DMS 273 treated with DMSO at 0.1 percent for 48 hours (cell line): ENCODE data around the gene TMEM128.
"Not testable (repeated sequence)": the region's sequence is repeated elsewhere in the genome, so short reads cannot be mapped to it uniquely, and the experiment has no call there.

Experiments used
- DNase-seq: peaks from one replicate; lab custom pipeline; 2025; lab: John Stamatoyannopoulos, UW

Gene TMEM128

DNA sequence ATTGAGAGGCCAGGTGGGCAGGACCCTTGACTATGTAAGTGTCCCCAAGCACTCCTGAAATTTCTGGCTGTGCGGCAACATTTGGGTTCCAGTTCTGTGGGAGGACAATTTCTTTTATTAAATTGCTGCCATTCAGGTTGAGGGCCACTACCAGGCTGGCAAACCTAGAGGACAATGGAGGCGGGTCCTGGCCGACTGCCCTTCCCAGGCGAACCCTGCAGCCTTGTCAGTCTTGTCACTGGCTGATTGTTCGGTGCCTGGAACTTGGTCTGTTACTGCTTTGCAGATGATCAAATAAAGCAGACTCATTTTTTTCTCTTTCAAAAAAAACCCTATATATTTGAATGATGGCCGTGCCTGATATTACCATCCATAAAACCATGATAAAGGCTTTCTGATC lies 6.6 kb upstream of the TMEM128 start:
- DNase-seq, result no peak

DNA sequence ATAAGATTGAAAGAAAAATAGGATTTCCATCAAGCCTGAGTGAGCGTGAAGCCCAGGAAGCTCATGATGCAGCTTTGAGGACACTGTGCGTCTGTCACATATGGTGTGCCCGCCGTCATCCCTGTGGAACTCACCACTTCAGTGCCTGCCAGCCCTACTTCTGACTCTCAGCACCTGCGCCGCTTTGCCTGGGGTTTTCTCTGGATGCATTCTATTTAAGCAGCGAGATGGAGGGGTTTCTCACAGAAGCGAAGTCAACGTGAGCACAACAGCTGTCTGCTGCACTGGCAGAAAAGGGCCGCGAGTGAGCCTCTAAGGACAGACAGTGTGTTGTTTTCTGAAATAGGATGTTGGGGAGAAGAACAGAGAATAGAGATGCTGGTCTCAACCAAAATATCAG lies 6.2 kb upstream of the TMEM128 start:
- no peak for DNase-seq

DNA sequence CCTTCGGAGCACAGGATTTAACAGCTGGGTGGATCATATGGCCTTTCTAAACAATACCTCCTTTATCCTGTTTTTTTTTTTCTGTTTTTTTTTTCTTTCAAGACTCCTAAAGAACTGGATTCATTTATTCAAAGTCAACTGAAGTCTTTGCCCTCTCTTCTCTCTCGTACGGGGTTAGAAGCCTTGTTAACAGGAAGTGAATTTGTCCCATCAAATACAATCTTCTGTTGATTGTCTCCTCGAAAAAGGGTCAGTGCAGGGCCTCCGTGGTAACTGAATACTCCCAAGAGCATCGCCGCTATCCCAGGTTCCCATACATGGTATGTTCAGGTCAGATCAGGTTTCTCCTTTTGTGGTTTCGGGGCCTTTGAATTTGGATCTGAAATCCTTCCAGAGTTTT lies 1.8 kb upstream of the TMEM128 start:
- DNase-seq, result no peak

DNA sequence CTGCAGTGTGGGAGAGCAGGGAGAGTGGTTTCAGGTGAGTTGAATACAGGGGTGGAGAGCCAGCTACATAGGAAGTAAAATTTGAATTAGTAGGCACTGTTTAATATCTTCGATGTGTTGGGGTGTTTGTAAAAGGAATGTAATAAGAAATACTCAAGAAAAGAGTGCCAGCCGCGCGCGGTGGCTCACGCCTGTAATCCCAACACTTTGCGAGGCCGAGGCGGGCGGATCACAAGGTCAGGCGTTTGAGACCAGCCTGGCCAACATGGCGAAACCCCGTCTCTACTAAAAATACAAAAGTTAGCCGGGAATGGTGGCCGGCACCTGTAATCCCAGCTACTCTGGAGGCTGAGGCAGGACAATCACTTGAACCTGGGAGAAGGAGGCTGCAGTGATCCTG lies 1.3 kb upstream of the TMEM128 start:
- not testable (repeated sequence) for DNase-seq

DNA sequence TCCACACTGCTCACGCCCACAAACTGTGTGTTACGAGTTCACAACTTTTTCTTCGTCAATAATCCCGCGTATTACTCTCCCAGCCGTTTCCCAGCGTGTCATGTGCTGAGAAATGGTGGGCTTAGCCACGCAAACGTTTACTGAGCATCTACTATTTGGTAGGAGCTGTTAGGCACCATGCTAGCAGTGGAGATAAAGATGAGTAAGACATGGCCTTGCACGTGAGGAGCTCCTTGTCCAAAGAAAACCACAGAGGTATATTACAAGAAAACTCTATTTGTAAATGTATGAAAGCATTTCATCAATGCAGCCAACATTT lies 821 bp upstream of the TMEM128 start:
- no peak for DNase-seq

DNA sequence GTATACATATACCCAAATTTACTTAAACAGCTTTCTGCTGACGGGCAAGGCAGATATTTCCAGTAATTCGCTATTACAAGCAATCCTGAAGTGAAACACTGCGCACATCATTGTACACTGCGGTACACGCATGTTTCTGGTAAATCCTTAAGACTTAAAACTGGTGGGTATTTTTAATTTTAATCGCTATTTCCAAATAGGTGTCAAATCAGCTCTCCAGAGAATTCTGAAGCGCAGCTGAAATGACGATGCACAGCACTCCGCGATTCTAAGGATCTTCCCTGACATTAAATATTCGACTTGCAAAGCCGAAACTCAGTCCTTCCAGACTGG lies 361 bp downstream of the TMEM128 start:
- no peak for DNase-seq

DNA sequence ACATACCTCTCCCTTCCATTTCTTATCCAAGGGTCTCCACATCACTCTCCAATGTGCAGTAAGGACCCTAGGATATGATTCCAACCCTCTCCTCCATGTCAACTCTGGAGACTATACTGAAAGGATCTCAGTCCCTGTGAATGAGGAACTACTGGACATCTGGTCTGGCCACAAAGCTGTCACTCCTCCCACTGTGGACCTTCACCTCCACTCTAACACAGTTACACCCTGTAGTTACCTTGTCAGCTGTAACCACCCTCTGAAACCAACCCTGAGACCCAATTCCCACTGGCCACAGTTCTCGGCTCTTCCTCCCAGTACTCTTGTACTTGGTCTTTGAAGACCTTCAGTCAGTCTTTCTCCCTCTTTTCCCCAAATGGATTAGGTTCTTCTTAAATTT lies 2.9 kb downstream of the TMEM128 start:
- no peak for DNase-seq

DNA sequence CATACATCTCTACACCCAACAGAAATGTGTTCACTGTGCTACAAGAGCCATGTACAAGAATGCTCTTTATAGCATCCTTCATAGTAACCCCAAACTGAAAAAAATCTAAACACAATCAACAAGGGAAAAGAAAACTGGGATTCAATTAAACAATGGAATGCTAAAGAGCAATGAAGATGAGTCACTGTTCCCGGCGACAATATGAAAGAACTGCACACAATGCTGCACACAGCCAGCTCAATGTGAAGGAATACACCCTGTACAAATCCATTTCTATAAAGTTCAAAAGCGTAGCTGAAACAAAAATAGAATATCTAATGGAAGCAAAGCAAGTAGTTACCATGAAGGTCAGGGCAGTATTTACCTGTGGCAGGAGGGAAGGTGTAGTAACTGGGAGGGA lies 8.5 kb downstream of the TMEM128 start:
- DNase-seq, result not testable (repeated sequence)

DNA sequence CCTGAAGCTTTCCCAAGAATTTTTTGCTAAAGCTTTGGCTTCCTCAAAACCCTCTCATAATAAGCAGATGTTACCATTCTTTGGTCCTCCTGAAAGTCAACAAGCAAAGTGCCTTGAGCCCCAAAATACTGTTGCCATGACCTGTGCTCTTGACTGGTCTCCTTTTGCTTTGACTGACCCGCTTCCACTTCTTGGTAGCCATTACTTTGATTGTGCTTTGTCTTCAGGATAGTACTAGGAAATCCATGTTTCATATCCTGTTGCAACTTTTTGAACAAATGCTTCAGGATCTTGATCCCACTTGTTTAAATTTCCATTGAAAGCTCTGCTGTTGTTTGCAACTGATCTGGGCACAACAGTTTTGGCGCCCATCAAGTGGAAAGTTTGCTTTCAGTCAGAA lies 14.4 kb downstream of the TMEM128 start:
- no peak for DNase-seq

DNA sequence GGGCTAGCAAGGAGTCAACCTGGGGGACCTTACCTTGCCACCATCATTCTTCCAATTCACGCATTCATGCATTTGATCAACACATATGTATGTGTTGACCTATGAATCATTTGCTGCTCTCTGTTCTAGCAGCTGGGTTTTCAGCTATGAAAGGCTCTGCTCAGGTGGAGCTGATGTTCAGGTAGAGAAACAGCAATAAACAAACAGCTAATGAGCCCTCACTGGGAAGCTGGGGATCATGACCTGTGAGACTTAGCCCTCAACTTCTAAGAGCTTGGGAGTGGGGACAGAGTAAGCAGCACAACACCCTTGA lies 19.7 kb downstream of the TMEM128 start:
- no peak for DNase-seq

DNA sequence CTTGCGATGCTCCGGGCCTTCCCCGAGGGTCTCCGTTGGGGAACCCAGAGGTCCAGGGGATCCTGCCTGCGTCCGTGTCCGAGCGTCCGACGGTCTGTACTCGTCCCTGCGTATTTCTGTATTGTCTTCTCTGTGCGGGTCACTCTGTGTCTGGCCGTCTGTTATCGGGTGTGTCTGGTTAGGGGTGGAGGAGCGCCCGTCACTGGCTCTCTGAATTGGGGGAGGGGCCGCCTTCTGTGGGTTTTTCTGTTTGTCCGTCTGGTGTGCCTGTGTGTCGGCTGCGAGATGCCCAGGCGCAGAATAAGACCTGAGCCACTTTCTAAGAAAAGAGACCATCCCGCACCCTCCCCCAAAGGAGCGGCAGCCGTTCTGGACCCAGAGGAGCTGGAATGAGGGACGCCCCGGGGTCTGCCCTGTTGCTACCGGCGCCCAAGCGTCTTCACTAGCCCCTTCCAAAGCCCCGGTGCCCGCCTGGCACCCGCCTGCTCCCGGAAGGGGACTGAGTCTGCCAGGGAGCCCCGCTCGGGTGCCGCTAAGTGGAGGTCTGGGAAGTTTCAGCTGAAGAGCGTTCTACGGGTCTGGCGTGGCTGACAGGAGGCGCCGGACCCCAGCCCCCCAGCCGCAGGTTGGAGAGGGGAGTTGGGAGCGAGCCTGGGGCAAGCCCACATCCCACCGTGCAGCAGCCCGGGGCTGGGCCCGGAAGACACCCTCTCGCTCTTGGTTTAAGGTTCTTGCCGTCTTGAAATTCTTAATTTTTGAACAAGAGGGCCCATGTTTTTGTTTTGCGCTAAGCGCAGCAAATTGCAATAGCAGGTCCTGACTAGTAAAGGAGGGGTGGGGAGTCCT lies 20.3 kb downstream of the TMEM128 start:
- DNase-seq, result no peak

DNA sequence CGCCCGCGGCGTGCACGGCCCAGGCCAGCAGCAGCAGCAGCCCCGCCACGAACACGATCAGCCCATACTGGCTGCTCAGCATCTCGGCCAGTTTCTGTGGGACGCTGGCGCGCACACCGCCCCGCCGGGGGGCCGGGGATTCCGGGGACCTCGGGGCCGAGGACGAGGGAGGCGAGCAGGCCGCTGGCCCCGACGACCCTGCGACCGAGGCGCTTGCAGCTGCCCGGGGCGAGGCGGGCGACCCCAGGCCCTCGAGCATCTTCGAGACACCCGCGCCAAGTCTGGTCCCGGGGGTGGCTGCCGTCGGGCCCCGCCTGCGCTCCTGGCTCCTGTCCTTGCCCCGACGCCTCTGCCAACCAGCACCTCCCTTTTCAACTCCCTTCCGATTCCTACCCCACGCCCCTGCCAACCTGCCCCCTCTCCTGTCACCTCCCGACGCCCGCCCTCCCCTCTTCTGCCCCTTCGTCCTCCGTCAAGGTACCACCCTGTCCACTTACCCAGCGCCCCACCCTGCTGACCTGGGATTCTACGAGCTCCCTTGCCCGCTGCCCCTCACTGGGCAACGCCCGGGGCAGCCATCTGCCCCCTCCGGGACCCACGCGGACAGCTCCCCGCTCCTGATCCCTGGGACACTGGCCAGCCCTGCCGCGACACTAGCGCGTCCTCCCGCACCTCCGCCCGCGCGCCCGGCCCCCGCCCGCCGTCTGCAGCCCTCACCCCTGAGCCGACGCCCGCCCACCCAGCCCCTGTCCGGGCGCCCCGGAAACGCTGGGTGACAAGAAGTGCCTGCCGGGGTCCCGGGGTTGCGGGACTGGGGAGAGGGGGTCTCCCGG lies 21.2 kb downstream of the TMEM128 start, which contains the start of gene OTOP1:
Gene OTOP1 (minus strand): TSS at position 324 of the 833 bp plus-strand sequence. CDS start 65 bp downstream, at position 259.
- no peak for DNase-seq

DNA sequence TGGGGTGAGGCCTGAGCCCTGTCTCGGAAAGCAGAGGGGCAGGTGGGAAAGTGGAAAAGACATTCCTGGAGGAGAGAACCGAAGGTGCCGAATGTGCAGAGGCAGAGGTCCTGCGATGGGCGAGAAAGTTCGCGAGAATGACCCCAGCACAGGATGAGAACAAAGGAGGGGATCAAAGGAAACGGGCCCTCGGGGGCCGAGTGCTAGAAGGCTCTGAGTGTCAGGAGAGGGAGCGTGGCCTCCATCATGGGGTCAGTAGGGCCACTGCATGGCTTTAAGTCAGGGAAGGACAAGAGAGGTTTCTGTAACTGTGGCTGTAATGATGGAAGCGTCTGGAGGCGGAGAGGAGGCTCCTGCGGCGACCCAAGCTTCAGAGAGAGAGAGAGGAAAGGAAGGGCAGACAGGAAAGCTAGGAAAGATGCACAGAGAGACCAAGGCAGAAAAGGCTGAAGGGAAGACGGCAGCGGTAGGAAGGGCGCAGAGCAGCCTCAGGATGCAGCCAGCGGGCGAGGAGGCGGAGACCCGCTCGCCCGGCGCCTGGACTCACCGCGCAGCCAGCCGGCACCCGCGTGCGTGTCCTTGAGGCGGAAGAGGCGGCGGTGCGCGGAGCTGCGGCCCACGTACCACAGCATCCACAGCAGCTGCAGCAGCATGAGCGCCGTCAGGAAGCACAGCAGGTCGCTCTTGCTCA lies 22.0 kb downstream of the TMEM128 start:
- DNase-seq, result no peak

DNA sequence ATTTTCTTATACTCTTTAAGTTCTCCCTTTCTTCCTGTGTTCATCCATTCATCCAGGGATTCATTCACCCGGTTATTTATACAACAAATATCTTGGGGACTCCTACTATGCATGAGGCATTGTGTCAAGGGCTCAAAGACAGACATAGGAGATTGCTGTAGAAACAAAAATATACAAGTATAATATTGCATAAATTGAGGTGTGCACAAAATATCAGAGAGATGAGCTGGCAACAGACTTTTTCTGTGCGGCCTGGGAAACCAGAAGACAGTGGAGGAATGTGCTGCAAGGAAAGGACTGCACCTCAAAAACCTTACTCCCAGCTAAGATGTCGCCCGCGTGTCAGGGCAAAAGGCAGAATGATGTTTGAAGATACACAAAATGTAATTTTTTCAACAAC lies 30.9 kb downstream of the TMEM128 start:
- DNase-seq, result no peak

DNA sequence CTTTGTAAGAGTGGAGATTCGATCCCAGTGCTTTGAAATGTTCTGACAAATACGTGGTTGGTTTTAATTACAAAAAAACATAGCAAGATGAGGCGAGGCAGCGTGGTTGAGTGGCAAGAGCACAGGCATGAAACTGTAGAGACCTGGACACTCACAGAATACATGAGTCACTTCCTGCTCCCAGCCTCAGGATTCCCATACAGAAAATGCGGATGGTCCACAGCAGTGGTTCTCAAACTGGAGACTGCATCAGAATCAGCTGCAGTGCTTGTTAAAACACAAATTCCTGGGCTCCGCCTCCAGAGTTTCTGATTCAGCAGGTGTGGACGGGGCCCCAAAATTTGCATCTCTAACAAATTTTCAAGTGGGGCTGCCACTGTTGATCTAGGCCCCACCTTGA lies 31.4 kb downstream of the TMEM128 start:
- no peak for DNase-seq

DNA sequence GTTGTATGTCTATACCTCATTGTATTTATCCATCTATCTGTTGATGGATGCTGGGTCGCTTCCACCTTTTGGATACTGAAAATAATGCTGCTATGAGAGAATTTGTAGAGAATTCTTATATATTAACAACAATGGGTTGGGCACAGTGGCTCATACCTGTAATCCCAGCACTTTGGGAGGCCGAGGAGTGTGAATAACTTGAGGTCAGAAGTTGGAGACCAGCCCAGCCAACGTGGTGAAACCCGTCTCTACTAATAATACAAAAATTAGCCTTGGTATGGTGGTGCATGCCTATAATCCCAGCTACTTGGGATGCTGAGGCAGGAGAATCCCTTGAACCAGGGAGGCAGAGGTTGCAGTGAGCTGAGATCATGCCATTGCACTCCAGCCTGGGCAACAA lies 34.3 kb downstream of the TMEM128 start:
- DNase-seq, result not testable (repeated sequence)

DNA sequence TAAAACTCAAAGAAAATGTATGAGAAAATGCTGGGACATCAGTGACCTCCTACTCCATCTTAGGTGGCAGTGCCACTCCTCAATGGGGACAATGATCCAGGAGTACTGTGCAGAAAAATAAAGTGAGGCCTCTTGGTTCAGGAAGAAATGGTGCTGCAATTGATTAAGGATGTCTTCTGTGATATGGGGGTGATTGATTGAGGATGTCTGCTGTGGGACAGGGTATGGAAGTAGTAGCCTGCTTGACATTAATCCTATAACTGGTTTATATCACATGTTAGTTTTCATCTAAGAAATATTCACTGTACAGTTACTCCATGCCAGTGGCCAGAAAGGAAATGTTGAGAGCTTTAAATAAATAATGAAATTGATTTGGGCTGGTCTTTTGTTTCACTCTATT lies 41.8 kb downstream of the TMEM128 start:
- no peak for DNase-seq

DNA sequence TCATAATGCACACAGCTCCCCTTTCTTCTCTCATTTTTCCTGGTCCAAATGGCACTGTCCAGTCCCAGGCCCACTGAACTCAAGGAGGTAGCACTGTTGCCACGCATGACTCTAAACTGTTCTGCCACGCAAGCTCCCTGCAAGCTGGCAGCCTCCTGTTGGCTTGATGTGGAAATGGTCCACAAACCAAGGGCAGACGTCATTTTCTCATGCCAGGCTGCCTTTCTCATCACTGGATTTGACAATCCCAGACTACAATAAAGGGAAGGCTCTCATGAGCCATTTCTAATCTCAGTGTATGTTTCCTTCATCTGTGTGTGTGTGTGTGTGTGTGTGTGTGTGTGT lies 43.6 kb downstream of the TMEM128 start:
- no peak for DNase-seq

DNA sequence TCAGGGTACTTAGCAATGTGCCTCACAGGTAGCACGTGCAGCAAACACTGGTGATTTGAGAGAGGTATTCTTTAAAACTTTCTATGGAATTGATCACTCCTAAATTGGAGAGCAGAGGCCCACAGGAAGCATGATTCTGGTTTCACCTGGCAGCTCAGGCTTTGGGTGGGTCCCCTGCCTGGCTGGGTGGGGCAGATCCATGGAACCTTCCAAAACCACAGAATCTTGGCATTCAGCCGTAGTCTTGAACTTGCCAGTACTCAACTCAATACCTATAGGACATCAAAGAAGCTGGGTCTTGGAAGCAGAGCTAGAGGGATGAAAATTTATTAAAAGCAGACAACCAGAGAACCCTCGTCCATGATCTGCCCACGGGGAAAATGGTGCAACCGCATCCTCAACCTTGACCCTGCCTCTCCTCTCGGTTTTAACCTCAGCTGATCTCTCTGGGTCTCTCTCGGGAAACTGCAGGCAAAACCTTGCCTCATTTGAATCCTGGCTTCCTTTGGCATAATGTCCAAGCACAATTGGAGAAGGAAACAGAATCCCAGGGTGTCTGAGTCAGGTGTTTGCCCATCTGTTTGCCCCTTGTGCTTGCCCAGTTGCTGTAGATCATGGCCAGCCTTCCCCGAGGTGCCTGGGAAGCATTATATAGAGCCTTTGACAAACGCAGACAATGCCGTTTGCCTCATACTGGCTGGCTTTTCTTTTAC lies 44.2 kb downstream of the TMEM128 start:
- no peak for DNase-seq

DNA sequence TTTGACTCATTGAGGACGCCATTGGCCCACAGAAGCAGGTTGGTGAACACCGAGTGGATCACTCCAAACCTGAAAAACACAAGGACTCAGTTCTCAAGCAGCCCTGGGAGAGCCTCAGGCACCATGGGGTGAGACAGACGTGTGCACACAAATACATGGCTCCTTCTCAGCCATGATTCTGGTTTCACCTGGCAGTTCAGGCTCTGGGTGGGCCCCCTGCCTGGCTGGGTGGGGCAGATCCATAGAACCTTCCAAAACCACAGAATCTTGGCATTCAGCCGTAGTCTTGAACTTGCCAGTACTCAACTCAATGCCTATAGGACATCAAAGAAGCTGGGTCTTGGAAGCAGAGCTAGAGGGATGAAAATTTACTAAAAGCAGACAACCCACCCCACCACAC lies 45.5 kb downstream of the TMEM128 start:
- DNase-seq, result no peak

DNA sequence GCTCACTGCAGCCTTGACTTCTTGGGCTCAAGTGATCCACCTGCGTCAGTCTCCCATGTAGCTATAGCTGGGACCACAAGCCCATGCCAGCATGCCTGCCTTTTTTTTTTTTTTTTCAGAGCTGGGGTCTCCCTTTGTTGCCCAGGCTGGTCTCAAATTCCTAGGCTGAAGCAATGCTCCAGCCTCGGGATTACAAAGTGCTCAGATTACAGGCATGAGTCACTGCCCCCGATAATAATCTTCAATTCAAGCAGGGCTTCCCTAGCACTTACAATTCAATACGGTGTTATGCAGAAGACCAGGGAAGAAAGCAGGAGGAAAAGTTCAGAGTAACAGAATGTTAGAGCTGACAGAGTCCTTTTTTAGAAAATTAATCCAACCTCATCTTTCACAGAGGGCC lies 47.4 kb downstream of the TMEM128 start:
- DNase-seq, result no peak

DNA sequence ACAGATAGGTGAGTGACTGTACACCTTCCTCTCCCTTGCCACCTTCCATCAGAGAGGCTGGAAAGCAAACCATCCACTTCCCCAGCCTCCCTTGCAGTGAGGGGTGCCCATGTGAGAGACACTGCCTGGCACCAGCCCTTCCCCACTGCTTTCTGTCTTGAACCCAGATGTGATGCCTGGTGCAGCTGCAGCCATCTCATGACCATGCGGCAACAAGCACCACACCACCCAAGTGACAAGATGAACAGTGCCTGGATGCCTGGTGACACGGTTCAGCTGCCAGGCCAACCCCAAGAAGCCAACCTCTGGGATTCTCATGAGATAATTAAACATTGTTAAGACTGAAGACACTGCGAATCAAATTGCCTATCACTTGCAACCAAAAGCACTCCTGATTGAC lies 52.7 kb downstream of the TMEM128 start:
- no peak for DNase-seq

DNA sequence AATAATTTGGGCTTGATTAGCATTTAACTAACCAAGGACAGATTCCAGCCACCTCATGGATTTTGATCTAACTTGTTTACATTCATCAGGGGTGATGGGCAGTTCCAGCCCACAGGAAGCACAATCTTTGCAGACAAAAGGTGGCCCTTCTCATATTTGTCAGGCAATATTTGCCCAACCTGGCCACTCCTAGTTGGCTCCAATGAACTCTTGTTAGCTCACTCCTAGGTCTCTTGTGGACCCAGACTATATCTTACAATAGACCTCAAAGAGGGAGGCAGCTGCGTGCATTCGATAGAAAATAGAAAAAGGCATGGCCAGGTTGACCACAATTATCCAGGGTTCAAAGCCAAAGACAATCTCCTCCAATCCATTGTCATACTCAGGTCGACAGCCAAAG lies 59.5 kb downstream of the TMEM128 start:
- not testable (repeated sequence) for DNase-seq
